Measurements from ENCODE around the gene OR10J4.
"Not testable (repeated sequence)": the region's sequence is repeated elsewhere in the genome, so short reads cannot be mapped to it uniquely, and the experiment has no call there.

OR10J4 gene

GRCh38 chr1:159431904-159432303 is at the start of gene OR10J4:
Gene OR10J4 (plus strand): TSS chr1:159432204.
- no peak for DNase-seq (ENCODE audit: low read depth, low spot score)

- DNase-seq (ENCODE audit: low read depth, low spot score): no peak
These were observed 25.2 kb upstream of the OR10J4 start for GRCh38 chr1:159406821-159407220.

- DNase-seq (ENCODE audit: low read depth, low spot score): no peak
These were observed 23.1 kb upstream of the OR10J4 start for GRCh38 chr1:159408862-159409400.

GRCh38 chr1:159421821-159422220 is 10.2 kb upstream of the OR10J4 start:
- DNase-seq (ENCODE audit: low read depth, low spot score): no peak

DNA sequence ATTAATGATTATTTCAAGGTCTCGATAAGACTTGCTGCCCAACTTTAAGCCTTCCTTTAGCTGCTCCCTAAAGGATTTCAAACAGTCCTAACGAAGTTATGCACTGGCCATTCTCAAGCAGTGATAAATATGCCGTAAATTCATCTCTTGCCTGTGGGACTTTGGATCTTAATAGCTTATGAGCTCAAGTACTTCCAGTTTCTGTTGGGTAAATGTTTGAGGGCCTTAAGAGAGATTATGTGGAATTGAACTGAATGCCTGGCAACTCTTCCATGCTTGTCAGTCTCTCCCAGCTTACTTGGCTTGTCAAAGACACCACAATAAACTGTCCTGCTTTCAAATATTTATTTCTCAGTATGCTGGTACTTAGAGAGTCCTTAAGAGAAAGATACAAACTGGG is 3.5 kb upstream of the OR10J4 start:
- peak; percentile 1 for DNase-seq (ENCODE audit: low read depth, low spot score)

DNA sequence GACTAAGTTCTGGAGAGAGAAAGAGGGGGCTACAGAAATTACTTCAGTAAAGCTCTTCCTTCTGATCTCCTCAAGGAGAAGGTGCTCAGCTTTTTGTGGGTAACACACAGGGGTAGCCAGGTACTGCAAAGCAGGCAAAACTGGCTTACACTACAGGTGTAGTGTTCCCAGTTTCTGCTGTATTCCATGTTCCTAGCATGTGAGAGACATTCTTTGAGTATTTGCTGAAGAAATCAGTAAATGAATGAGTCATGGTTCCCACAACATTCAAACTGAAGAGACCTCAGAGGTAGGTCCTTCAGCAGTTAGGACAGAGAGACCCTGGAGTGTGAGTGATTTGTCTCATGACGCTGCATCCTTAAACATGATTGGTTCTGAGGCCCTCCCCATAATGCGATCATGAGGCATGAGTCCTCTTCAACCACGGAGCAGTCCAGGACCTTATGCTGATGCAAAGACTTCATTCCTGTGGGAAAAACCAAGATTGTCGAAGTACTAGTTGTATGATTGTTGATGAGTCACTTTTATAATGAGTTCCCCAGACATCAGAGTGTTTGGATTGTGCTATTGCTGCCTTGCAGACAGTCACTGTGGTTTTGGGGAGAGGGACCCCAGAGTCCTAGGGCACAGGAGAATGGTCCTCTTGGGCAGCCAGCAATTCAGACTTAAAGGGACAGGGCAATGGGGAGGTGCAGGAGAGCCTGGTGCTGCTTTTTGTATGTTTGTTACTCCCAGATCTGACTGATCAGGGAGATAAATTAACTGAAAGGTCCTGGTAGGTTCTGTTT is 2.7 kb upstream of the OR10J4 start:
- peak; percentile 81 for DNase-seq (ENCODE audit: low read depth, low spot score)

DNA sequence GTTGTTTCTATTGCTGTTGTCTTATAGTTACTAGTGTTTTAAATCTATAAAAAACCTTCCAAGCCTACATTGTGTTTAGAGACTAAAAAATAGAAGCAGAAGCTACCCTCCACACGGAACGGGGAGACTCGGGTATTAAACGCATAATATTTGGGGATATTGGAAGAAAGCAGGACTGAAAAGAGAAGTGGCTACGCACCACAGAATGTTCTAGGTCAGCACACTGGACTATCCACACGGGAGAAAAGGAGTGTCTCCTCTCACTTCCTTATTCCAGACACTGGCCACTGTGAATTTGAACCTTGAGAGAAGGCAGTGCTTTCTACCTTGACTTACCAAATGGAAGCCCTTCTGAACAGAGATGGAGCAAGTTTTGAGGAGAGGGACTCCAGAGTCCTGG is 1.0 kb upstream of the OR10J4 start:
- DNase-seq (ENCODE audit: low read depth, low spot score): no peak

- no peak for DNase-seq (ENCODE audit: low read depth, low spot score)
These were observed 4.5 kb downstream of the OR10J4 start for GRCh38 chr1:159436469-159436868.

- DNase-seq (ENCODE audit: low read depth, low spot score): no peak
These were observed 7.4 kb downstream of the OR10J4 start, which contains the start of gene OR10J1 for GRCh38 chr1:159439422-159439821. Gene OR10J1 (plus strand): TSS chr1:159439722. CDS start chr1:159439792, 70 bp downstream.

DNA sequence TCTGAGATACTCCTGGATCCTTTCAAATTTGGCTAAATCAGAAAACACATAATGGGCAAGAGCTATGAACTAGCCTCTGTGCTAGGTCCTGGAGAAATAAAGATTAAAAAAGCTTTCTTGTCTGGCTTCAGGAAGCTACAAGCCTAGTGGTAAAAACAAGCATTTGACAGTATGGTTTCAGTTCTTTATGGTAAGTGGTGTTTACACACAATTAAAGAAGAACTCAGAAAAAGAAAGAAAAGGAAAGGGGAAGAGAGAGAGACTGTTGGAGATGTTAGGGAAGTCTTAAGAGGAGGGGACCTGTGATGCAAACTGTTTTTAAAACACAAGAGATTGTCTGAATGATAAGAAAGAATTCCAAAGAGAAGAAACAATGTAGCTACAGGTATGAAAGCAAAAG is 9.4 kb downstream of the OR10J4 start:
- DNase-seq (ENCODE audit: low read depth, low spot score): no peak

DNA sequence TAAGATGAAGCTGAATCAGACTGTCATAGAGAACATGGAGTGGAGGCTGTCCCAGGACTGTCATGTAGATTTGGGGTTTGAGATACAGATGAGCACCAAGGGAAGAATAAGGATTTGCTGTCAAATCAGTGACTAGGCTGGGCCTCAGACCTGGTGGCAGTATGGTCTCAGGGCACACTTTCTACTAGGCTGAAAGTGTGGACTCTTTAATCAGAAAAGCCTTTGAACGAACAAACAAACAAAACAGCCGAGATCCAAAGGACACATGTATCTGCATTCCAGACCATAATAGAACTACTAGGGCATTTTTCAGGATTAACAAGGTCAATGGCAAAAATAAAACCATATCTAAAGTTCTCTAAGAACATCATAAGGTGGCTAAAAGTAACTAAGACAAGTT is 10.4 kb downstream of the OR10J4 start:
- DNase-seq (ENCODE audit: low read depth, low spot score): no peak

DNA sequence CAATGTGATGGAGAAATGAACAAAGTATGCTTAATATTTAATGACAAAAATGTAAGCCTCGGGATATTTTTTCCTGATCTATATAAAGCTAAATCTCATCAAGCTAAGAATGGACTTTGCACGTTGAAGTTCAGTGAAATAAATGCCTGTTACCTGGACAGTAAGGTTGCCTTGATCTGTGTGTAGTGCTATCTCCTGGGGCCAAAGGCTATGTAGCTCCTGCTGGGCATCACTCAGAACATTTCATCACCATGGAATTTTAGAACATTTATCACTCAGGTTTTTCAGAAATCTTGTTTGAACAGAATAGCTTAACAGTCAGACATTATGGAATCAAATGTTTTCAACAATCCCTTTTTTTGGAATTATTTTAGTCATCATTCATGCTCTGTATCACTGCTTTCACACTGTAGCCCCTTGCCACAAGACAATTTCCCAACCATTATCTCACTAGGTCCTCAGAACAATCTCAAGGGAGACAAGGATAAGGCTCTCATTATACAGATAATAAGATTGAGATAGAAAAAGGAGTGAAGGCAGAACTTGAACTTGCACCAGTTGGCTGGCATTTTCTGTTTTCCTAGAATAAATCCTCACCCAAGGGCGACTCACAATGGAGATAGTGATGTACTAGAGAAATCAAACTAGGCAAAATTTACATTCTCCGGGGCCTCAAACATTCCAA is 11.2 kb downstream of the OR10J4 start:
- DNase-seq (ENCODE audit: low read depth, low spot score): no peak

DNA sequence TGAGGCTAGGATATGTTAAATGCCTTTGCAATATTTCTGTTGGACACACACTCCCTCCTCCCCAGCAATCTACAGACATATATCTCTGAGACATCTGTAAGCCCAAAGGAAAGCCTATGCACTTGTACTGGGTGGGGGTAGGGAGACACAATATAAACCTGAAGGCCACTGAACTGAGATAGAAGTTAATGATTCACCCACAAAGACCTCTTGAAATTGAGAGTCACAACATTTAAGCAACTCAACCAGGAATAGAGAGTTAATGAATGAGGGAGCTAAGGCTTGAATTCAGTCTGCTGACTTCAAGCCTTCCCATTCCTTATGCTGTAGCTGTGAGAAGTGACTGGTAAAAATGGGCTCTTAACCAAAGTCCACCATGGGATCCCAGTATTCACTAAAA is 12.5 kb downstream of the OR10J4 start:
- no peak for DNase-seq (ENCODE audit: low read depth, low spot score)

DNA sequence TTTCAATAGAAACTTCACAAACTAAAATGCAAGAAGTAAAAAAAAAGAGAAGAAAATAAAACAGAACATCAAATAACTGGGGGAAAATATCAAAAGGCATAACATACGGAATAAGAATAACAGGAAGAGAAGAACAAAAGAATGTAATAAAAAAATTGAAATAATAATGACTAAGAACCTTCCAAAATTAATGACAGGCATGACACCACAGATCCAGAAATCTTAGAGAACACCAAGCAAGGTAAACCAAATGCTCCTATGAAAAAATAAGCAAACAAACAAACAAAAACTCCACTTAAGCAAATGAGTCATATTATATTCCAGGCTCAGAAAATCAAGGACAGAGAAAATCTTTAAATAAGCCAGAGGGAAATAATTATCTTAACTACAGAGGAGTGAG is 16.2 kb downstream of the OR10J4 start:
- DNase-seq (ENCODE audit: low read depth, low spot score): no peak

DNA sequence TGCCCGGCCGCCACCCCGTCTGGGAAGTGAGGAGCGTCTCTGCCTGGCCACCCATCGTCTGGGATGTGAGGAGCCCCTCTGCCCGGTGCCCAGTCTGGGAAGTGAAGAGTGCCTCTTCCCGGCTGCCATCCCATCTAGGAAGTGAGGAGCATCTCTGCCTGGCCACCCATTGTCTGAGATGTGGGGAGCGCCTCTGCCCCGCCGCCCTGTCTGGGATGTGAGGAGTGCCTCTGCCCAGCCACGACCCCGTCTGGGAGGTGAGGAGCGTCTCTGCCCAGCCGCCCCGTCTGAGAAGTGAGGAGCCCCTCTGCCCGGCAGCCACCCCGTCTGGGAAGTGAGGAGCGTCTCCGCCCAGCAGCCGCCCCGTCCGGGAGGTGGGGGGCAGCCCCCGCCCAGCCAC is 17.6 kb downstream of the OR10J4 start:
- DNase-seq (ENCODE audit: low read depth, low spot score): not testable (repeated sequence)

DNA sequence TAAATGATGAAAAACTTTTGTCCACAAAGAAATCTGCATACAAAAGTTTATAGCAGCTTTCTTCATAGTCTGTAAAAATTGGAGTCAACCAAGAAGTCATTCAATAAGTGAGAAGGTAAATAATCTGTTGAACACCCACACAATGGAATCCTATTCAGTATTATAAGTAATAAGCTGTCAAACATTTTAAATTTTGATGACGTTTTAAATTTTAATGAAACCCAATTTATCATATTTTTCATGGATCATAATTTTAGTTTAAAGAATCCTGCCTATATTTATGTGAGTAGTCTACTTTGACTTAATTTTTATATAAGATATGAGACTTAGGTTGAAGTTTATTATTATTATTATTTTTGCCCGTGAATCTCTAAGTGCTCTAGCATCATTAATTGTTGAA is 27.5 kb downstream of the OR10J4 start:
- DNase-seq (ENCODE audit: low read depth, low spot score): no peak

DNA sequence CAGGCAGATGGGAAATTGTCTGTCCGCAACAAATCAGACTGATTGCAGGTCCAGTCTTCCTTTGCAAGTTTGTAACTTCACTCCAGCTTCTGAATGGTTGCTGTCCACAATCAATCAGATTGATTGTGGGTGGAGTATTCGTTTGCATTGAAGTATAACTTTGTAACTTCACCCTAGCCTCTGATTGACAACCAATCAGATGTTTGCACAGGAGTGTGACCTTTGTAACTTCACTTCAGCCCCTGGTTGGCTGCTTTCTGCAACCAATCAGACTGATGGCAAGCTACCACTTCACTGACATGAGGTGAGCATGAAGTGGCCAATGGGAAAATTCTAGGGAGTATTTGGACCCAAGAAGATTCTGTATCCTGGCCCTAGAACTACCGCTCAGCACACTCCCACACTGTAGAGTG is 33.2 kb downstream of the OR10J4 start:
- DNase-seq (ENCODE audit: low read depth, low spot score): no peak

DNA sequence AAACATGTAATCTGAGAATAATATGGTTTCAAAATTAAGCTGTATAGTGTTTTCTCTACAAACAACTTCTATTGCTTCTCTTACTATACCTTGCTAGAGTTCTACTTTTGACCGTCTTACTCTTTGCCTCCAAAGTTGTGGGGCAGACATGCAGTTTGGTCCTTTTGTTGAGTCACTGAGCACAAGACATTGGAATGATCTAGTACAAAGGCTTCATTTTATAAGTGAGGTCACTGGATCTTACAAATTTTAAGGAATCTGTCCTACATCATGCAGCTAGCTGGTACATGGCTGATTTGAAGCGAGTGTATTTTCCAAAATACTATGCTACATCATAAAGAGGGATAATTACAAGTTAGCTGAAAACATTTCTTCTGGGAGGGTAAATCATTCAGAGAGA is 36.3 kb downstream of the OR10J4 start:
- no peak for DNase-seq (ENCODE audit: low read depth, low spot score)

DNA sequence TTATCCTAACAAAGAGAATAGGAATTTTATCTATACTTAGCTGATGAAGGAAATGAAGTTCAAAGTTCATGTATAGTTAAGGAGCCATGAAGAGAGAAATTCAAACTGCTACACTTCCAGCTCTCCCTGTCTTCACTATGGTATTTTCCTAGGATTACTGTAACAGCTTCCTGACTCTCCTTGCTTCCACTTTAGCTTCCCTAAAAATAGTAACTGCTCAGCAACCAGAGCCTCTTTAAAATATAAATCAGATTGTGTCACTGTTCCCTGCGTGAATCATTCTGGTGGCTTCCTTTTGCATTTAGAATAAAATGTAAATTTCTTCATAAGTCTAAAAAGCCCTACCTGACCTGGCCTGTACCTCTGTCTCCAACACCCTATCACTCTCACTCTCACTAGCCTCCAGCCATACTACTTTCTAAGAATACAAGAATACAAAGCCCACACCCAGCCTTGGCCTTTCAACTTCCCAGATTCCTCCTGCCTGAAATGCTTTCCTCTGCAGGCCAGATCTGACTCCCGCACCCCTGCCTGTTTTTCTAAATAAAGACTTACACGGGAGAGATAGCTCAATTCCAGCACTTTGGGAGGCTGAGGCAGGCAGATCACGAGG is 38.0 kb downstream of the OR10J4 start:
- DNase-seq (ENCODE audit: low read depth, low spot score): no peak

DNA sequence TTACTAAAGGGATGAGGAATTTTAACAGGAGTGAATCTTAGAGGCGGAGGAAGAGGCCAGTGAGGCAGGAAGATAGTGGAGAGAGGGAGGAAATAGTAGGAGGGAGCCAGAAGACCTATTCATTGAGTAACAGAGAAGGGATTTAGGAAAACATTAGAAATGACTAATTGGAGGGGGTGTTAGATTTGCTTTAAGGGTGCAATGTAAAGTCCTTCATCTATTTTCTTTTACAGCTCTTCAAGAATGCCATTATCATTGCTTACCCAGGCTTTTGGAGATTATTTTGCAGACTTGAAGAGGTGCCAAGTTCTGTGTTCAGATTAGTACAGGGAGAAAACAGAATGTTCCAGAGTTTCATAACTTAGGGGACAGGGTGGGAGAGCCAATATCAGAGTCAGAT is 41.3 kb downstream of the OR10J4 start:
- DNase-seq (ENCODE audit: low read depth, low spot score): no peak

GRCh38 chr1:159474926-159475325 is 42.9 kb downstream of the OR10J4 start:
- DNase-seq (ENCODE audit: low read depth, low spot score): no peak

Measured in astrocyte of the hippocampus (primary cell).